HTR-8/SVneo (cell line): ENCODE data around the gene CNGB1.
"Not testable (repeated sequence)": the region's sequence is repeated elsewhere in the genome, so short reads cannot be mapped to it uniquely, and the experiment has no call there.

Source experiments
- DNase-seq: peaks from one replicate; pipeline ENCODE4 v3.0.0; 2011; ENCODE audit warnings: low spot score, mixed read lengths; ENCODE audit not compliant: insufficient read length
- FAIRE-seq: peaks from 2 replicates; lab custom pipeline; 2011; peaks lifted over from hg19 to GRCh38; lab: Jason Lieb, UNC

CNGB1 gene

DNA sequence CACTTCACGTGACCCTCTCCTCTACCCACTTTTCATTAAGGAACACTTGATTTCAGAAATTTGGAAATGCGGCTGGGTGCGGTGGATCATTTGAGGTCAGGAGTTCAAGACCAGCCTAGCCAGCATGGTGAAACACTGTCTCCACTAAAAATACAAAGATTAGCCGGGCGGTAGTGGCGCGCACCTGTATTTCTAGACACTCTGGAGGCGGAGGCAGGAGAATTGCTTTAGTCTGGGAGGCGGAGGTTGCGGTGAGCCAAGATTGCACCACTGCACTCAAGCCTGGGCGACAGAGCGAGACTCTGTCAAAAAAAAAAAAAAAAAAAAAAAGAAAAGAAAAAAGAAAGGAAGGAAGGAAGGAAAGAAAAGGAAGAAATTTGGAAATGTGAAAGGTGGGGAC is 98.2 kb downstream of the CNGB1 start:
- not testable (repeated sequence) for FAIRE-seq, DNase-seq

GRCh38 chr16:57871456-57871855 is 99.5 kb downstream of the CNGB1 start:
- no peak for FAIRE-seq

DNA sequence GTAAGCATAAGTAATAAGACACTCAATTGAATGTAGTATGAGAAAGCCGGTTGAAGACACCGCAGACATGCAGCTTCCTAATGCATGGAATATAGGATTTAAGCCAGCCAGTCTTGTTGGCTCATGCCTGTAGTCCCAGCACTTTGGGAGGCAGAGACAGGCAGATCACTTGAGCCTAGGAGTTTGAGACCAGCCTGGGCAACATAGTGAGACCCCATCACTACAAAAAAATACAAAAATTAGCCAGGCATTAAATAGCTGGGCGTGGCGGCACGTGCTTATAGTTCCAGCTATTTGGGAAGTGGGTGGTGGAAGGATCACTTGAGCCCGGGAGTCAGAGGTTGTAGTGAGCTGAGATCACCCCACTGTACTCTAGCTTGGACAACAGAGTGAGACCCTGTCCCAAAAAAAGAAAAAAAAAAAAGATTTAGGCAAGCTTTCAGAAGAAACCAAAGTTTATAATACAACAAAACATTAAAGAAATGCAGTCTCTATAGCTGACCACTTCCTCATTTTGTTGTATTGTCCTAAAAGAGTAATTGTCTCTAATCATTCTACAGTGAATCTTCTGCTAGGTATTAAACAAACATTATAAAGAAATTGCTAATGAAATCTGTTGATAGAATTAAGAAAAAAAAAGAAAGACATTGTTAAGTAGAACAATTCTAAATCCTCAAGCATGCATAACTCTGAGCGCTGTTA is 100.0 kb downstream of the CNGB1 start:
- DNase-seq, result no peak
- no peak for FAIRE-seq

More at GRCh38 chr16:57871456-57871855, 99.5 kb downstream of the CNGB1 start:
- peak; percentile 53 for DNase-seq

- FAIRE-seq (no peak), DNase-seq (no peak)
Observed at GRCh38 chr16:57868913-57869520, 101.9 kb downstream of the CNGB1 start.

GRCh38 chr16:57867000-57867561 is 103.8 kb downstream of the CNGB1 start:
- FAIRE-seq, result no peak
- DNase-seq, result no peak

- FAIRE-seq (no peak), DNase-seq (no peak)
Observed at GRCh38 chr16:57866529-57866918, 104.4 kb downstream of the CNGB1 start.

GRCh38 chr16:57865746-57866528 is 105.0 kb downstream of the CNGB1 start:
- no peak for FAIRE-seq
- DNase-seq, result no peak

GRCh38 chr16:57863434-57864160 is 107.3 kb downstream of the CNGB1 start:
- FAIRE-seq, result peak; percentile 84

GRCh38 chr16:57862698-57863433 is 108.1 kb downstream of the CNGB1 start:
- peak; percentile 87 for FAIRE-seq

More at GRCh38 chr16:57863434-57864160, 107.3 kb downstream of the CNGB1 start:
- peak; percentile 81 for DNase-seq

DNA sequence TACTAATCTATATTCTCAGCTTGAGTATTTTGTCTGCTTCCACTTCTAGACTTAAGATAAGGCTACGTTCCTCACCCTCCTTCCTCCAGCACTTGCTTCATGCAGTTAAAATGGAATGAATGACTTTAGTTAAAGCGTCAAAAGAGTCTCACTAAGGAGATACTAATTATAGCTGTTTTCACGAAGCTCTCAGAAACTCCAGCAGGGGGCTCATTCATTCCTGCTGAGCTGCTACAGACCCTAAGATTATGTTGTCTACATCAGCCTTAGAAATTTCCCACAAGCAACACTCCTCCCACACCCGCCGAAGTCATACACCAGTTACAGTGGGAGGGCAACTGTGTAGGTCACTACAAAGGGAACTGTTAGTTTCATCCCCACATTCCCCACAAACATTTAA is 111.6 kb downstream of the CNGB1 start:
- FAIRE-seq (no peak), DNase-seq (peak; percentile 79)

More at GRCh38 chr16:57862698-57863433, 108.1 kb downstream of the CNGB1 start:
- no peak for DNase-seq

- FAIRE-seq (no peak), DNase-seq (no peak)
Observed at GRCh38 chr16:57858635-57859034, 112.3 kb downstream of the CNGB1 start.

GRCh38 chr16:57857991-57858390 is 112.9 kb downstream of the CNGB1 start:
- not testable (repeated sequence) for FAIRE-seq, DNase-seq

- DNase-seq (no peak), FAIRE-seq (no peak)
Observed at GRCh38 chr16:57855188-57855587, 115.7 kb downstream of the CNGB1 start.

DNA sequence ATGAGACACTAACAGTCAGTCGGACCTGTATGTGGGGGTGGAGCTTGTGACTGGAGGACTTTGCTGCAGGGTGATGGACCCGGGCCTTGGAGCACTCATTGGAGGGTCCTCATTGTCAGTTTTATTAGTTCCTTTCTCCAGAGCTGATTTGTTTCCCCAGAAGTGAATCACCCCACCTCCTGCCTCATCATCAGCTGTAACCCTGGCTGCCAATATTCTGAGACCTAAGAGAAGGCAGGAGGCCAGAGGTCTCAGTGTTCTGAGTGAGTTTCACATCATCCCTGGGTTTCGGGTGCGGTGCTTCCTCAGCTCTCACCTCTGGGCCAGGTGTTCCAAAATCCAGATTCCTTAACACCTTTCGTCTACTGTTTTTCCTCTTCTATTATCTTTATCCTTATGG is 118.7 kb downstream of the CNGB1 start:
- FAIRE-seq (no peak), DNase-seq (no peak)

DNA sequence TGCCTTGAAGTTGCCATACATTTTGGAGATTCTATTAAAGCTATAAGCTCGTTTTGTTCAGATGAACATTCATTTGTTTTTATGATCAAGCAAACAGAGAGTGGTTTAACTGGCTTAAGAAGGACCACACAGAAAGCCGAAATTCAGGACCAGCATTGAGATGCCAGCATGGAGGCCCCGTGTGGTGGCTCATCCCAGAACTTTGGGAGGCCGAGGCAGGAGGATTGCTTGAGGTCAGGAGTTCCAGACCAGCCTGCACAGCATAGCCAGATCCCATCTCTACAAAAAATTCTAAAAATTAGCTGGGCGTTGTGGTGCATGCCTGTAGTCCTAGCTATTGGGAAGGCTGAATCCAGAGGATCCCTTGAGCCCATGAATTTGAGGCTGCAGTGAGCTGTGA is 122.7 kb downstream of the CNGB1 start:
- FAIRE-seq, result no peak
- DNase-seq, result no peak

DNA sequence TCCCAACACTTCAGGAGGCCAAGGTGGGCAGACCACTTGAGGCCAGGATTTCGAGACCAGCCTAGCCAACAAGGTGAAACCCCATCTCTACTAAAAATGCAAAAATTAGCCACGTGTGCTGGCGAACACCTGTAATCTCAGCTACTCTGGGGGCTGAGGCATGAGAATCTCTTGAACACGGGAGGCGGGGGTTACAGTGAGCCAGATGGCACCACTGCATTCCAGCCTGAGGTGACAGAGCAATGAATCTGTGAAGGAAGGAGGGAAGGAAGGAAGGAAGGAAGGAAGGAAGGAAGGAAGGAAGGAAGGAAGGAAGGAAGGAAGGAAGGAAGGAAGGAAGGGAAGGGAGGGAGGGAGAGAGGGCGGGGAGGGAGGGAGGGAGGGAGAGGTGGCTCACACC is 124.0 kb downstream of the CNGB1 start:
- not testable (repeated sequence) for FAIRE-seq, DNase-seq

- DNase-seq (no peak), FAIRE-seq (peak; percentile 72)
Observed at GRCh38 chr16:57846078-57846697, 124.7 kb downstream of the CNGB1 start.

- FAIRE-seq (no peak), DNase-seq (no peak)
Observed at GRCh38 chr16:57845115-57845514, 125.8 kb downstream of the CNGB1 start.
